ENCODE measurements around the gene TMEM140. TPM values are rescaled to one million over a fixed set of nuclear protein-coding genes. Genes with fewer than 3 reads are reported as not detected.

Gene TMEM140
- total RNA-seq, 1 donor = 38.0 TPM

DNA sequence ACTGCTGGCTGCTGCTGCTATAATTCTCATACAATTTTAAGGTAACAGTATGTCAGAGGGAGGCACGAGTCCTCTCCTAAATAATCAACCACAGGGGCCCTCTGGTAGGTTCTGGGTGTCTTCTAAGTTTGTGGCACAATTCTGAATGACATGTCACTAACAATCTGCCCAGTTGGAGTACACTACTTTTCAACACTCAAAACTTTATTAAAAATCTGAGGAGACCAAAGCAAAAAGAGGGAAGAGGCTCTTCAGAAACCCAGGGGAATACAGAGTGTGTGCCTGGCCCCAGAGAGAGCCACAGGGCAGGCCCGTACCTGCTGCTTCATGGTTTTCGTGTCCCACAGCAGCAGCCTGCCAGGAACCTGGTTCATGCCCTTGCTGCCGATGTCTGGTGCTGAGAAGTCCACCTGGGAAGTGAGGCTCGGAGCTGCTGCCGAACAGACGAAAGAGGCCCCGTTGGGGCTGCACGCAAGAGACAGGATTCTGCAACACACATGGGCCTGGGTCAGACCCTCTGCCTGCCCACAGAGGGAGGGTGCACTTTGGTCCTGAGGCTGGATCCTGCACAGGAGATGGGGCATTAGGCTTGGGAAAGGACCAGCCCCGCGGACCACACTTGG is 45.2 kb downstream of the TMEM140 start:
- DNase-seq (ENCODE audit: low read depth in 2 of 3, low spot score in 2 of 3) = no peak

DNA sequence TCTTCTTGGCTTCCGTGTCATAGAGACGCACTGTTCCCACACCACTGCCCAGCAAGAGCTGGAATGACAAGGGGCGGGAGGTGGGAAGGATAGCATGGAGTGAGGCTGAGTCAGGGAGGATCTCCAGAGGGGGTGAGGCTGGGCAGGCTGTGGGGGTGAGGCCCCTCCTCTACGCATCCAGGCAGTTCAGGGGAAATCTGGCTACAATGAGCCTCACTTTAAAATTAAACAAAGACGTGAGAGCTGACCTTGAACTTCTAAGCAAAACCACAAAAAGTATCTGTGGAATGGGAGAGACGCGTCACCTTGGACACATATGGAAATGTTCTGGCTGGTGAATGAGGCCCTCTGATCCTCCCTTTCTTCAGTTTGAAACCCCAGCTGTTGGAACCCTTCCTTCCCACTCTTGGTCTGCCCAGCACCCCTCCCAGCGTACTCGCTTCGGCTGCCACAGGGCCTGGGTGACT is 45.8 kb downstream of the TMEM140 start:
- no peak for DNase-seq (ENCODE audit: low read depth in 2 of 3, low spot score in 2 of 3)

DNA sequence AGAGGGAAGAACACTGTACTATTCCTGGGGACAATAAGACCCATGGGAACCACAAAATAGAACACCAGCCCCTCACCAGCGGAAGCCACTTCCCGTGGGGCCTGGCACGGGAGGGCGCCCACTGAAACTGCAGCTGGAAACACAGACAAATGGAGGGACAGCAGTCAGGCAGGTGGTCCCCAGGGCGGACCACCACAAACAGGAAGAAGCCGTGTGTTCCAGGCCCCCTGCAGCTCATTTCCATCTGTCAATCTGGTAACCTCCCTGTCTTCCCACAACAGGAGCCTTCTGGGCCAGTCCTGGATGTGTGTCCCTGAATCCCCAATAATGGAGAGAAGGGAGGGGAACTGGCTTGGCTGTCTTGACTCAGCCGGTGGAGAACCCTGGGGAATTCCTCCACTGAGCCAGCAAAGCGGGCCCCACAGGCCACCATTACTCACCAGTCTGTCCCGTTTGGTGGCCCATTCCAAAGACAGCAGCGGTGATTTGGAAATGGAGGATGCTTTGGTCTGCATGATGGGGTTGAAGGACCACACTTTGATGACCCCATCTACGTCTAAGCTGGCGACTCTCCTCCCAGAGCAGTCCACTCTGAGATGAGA is 46.7 kb downstream of the TMEM140 start:
- no peak for DNase-seq (ENCODE audit: low read depth in 2 of 3, low spot score in 2 of 3)

DNA sequence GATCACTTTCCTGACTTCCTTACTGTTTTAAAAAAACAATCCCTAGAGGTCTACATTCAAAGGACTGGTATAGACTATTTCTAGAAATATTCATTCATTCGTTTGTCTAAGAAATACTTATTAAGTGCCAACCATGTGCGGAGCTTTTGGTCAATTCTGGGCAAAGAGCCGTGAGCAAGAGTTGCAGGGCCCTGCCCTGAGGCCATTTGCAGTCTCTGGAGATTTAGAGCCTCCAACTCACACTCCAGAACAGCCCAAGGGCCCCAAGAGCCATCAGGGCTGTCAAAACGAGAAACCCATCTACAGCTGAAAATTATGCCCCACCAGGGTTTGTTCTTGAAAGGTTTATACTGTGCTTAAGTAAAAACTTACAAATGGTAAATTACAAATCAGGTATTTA is 47.3 kb downstream of the TMEM140 start:
- DNase-seq (ENCODE audit: low read depth in 2 of 3, low spot score in 2 of 3) = no peak

DNA sequence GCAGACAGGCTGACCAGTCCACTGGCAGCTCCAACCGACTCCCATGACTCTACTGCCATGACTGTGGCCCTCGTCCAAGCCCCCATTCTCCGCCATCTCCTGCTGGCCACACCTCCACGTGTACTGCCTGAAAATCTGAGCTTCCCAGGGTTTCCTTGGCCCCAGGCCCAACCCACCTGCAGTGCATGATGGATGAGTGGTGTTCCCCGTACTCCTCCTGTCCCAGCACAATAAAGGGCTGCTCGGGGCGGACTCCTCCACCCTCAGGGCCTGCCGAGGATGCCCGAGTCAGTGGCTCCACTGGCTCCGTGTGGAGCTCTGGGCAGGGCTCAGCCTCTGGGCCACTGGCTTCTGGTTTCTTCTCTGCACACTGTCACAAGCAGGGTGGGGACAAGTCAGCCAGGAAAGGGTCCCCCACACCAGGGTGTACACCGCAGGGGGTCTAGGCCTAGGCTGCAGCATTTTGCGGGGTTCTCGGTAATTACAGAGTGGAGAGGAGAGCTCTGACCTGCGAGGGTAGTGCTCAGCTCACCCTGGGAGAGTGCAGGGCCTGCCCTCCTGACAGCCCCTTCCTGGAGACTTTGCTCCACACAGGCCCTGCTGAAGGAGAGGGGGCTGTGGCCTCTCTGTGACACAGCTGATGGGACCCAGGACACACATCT is 48.2 kb downstream of the TMEM140 start:
- DNase-seq (ENCODE audit: low read depth in 2 of 3, low spot score in 2 of 3) = no peak

DNA sequence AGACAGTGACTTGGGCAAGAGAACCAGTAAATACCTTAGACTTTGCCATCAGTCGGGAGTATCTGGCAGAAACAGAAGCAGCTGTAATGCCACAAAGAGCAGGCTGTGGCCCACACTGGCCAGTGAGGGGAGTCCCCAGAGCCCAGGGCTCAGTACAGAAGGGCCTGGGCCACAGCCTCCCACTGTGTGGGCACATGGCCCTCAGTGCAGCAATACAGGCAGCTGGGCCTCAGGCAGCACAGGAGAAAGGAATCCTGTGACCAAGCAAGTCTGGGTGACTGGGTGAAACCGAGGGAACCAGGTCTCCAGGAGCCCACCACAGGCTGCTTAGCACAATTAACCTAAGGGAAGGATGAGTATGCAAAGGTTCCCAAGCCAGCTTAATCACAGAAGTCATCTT is 49.5 kb downstream of the TMEM140 start:
- DNase-seq (ENCODE audit: low read depth in 2 of 3, low spot score in 2 of 3) = no peak

DNA sequence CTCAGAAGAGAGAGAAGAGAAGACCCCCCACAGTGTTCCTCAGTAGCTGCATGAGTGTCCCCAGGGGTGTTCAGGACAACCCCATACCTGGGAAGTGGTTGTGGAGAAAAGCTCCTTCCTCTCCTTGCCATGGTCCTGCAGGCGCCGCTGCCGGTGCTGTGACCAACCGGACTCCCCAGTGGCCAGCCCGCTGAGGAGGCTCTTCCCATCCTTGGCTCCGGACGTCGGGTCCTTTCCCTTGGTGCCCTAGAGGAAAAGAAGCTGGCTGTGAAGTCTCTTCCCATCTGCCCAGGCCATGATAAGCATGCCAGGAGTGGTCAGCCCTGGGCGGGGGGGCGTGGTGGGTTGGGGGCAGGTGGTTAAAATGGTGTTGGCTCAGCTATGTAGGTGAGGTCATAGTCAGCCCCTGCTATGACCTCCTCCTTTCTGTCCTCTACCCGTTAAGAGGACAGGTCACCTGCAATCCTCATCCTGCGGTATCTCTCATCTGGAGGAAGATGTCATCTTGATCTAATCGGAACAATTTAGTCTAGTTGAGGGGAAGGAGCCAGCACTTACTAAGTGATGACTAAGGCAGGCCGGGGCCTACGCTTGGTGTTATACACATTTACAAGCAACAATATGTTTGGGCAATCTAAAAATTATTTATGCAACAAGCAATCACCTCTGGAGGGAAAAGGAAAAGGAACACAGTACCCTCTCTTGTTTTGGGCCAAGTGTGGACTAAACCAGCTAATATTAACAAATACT is 50.2 kb downstream of the TMEM140 start:
- no peak for DNase-seq (ENCODE audit: low read depth in 2 of 3, low spot score in 2 of 3)

DNA sequence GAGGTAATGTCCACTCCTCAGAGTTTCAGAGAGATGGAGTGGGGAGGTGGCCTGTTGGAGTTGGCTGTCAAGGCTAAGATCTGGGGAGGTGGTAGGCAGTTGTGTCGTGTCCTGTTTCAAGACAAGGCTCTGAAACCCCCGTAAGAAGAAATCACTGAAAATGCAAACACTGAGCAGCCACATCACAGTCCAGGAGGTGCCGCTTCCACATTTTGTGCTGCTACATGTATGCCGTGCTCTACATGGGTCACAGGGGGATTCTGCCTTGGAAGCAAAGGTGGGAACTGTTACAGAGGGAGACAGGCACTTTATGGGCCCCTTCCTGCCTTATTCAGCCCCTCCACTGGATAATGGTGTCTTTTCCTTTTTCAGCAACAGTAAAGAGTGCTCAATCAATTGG is 51.6 kb downstream of the TMEM140 start:
- no peak for DNase-seq (ENCODE audit: low read depth in 2 of 3, low spot score in 2 of 3)

DNA sequence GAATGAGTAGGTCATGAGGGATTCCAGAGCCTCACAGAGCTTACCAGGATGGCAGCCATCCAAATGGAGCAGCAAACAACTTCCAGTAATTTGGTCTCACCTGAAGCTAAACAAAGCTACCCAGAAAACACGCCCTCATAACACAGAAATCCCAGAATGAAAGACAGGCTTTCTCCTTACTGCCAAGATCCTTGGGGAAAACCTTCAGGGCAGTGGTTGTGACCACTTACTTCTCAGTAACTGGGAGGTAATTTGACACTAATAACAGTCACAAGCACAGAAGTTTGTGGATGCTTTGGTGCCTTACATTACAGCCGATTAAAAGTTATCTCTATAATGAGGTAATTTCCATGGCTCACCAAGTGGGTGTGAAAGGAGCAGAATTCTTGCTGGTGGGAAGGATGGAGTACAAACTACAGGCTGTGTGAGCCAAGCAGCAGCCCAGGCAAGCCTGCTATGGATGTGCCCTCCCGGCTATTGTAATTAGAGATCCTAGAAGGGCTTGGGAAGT is 53.0 kb downstream of the TMEM140 start:
- DNase-seq (ENCODE audit: low read depth in 2 of 3, low spot score in 2 of 3) = no peak

DNA sequence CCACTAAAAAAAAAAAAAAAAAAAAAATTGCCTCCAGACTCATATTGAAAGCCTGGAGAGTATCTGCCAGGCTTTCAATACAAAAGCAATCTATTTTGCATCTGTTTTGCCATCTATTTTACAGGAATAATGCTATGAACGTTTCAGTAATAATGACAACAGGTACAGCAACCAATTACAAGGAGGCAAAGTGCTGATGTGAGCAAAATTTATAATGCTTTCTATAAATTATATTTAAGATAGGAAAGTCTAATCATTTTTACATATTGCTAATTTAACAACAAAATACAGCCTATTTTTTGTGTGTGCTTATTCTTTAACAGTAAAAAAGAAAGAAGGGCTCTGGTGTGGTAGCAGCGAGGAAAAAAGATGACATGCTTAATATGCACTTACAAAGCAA is 53.5 kb downstream of the TMEM140 start:
- no peak for DNase-seq (ENCODE audit: low read depth in 2 of 3, low spot score in 2 of 3)

DNA sequence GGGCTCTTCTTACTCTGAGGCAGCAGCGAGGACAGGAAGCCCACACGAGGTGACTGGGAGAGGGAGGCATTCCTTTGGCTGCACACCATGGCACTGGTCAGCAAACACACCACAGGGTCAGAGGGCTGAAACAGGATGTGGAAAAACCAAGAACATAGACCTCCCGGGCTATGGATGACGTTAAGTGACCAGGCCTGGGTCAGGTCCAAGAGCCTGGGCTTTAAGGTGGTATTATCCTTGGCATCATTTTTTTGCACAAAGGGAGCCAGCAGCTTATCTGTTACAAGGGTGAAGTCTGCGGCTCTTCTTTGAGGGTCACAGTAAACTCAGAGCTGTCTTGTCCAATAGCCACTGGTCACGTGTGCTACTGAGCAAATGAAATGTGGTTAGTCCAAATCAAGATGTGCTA is 56.5 kb downstream of the TMEM140 start:
- DNase-seq (ENCODE audit: low read depth in 2 of 3, low spot score in 2 of 3) = no peak

DNA sequence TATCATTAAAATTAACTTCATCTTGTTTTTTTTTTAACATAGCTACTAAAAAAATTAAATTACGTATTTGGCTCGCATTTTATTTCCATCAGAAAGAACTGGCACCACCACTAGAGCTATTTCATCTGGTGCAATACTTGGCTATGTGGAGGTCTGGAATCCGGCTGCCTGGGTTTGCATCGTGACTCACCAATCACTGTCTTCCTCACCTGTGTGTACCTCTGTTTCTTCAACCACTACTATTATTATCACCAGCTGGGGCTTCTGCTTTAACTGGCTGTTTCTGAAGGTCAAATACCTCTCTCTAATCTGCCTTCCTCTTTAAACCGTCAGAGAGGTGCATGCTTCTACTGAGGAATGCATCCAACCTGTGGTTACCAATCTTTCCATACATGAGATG is 57.0 kb downstream of the TMEM140 start:
- DNase-seq (ENCODE audit: low read depth in 2 of 3, low spot score in 2 of 3) = no peak

DNA sequence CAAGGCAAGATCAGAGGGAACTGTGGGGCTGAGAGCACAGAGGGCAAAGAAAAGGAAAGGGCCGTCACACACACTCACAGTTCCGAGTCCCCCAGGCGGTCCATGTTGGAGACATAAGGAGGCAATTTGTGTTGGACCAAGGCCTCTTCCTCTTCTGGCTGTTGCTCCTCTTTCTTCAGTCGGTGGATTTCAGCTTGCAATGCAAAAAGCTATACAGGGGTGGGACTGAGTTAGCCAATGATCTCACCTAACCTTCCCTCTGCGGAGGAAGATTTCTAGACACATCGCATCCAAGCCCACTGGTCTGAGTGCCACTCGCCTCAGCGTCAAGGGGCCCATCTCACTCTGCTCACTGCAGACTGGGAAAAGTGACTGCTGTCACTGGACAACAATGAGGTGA is 58.0 kb downstream of the TMEM140 start:
- DNase-seq (ENCODE audit: low read depth in 2 of 3, low spot score in 2 of 3) = no peak

DNA sequence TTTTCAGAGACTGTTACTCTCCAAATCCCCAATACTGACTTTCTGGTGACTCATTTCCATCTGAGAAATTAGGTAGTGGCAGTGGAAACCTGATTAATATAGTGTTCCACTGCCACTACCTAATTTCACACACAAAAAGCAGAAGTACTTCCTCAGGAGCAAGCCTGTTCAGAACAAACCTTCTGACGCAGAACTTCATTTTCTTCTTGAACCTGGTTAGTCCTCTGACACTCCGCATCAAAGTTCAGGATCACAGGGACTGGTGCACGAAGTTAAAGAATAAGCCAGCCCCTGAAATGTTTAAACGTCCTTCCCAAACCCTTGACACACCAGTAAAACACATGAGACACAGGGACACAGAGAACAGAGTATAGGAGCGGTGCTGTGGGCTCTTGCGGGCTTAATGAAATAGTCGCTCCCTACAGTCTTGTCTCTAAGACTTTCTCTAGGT is 59.1 kb downstream of the TMEM140 start:
- DNase-seq (ENCODE audit: low read depth in 2 of 3, low spot score in 2 of 3) = peak in 2 of 3 donors; percentile 55 to 72

DNA sequence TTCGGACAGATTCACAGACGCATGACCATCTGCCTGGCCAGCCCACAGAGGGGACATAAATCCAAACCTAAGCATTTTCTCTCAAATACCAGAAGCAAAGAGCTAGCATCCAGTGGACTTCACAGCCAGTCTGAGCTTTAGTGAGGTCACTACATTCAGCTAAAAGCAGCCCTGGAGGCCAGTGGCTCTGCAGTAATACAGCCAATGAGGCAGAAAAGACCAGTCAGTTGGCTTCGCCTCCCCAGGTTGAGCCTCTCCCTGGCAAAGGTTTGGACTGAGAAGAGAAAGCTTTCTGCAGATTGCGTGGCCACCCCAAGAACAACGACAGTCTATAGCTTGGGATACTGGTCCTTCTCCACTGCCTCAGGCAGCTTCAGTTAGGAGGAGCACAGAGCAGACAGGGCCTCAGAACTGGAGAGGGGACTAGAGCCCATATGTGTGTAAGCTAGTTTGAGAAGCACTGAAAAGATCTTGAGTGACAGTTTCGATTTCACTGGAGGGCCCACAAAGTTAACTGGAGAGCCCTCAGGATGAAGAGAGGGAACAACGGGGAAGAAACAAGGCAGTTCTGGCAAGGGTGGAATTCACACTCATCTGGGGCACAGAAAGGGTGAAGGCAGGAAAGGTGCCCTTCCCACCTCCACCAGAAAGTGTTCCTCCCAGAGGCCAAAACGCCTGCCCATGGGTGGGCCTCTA is 59.7 kb downstream of the TMEM140 start:
- no peak for DNase-seq (ENCODE audit: low read depth in 2 of 3, low spot score in 2 of 3)

DNA sequence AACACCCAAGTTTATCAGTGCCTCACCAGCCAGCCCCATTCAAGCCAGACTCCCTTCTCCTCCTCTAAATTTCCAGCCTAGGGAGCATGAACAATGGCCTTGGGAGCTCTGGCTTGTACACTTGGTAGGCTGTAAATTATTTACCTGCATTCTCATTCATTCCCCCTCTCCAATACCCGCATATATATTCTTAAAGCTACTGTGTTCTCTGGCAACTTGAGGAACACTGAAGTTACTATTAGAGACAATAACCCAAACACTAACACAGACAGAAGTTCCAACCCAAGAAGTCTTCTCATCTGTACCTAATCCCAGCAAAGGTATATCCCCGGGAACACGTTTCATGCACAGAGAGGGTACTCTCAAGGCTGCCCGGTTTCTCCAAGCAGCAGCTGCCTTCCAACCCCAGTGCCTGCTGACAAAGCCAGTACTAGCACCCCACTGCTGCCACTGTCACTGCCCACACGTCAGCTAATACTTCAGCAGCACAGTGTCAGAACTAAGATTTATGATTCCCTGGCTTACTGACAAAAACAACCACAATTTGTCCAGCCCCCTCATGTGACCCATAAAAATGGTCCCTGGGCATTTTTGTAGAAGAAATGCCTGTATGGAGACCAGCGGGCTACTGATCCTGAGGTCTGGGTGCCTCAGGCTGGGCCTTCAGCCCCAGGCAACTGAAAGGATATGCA is 60.4 kb downstream of the TMEM140 start:
- peak in 2 of 3 donors; percentile 64 to 88 for DNase-seq (ENCODE audit: low read depth in 2 of 3, low spot score in 2 of 3)

DNA sequence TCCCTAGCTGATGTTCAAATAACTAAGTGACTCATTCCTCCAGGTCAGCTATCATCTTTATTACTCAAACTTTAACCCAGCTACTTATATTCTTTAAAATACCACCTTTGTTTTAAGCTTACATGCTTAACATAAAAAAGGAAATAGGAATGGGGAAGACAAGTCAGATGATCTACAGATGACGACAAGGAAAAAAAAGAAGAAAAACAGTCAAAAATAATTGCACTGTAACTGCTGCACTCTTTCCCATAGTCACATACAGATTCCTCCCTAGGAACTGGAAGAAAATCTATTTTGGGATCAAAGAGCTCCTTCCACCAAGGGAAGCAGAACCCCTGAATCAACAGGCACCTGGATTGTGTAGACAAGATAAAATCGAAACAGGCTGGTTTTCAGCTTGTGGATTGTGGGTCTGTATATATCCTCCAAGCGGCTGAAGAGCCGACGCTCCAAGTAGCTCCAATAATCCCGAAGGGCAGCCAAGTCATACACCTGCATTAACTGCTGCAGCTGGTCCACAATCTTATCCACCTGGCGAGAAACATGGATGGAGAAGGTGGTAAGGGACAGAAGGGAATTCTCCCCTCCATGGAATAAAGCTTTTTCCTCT is 61.5 kb downstream of the TMEM140 start:
- DNase-seq (ENCODE audit: low read depth in 2 of 3, low spot score in 2 of 3) = no peak

DNA sequence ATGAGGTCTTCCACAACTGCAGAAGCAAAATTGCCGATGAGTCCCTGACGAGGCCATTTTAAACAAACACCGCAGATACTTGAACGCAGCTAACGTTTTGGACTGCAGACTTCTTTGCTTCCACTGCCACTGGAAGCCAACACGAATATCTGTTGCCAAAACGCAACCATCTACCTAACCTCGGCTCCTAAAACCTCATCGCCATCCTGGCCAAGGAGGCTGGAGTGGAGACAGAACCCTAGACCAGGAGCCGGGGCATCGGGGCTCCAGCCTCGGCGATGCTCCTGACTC is 63.0 kb downstream of the TMEM140 start:
- peak in 1 of 3 donors; percentile 48 for DNase-seq (ENCODE audit: low read depth in 2 of 3, low spot score in 2 of 3)

DNA sequence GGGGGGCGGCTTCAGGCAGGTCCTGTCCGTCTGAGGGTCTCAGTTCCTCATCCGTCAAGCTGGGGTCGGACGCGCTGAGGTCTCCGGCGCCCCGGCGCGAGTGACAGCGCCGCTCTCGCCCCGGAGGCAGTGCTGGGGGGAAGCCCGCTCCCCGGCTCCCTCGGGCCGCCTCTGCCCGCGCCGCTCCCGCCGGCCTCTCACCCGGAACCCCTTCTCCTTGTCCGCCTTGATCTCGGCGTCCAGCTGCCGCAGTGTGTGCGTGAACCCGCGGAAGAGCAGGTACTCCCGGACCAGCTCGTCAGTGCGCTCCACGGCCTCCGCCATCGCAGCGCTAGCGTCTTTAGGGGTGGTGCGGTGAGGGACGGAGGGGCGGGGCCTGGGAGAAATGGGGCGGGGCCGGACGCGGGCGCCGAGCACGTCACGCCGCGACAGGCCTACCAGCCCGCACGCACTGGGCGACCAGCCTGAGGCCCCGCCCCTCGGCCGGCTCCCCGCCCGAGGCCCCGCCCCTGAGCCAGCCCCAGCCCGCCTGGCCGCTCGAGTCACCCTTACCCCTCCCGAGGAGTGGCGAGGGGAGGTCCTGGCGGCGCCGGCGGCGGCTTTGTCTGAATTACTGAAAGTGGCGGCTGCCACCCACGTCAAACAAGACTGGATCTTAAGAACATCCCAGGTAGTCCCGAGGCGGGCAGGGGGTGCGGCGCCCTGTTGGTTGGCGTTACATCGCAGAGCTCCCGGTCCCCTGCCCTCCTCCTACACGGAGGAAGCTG is 63.5 kb downstream of the TMEM140 start, which contains the start of gene WDR91:
TSS of gene WDR91 (minus strand) at position 348 of the 767 bp plus-strand sequence. CDS start at position 324, 24 bp downstream.
- DNase-seq (ENCODE audit: low read depth in 2 of 3, low spot score in 2 of 3) = peak; percentile 88 to 95 (median 92)
